Glomerular visceral epithelial cell (primary cell): ENCODE results near the gene CATSPER3.

ENCODE experiments used
- DNase-seq: peaks from one replicate; pipeline ENCODE4 v3.0.0-alpha.2; 2016; ENCODE audit errors: extremely low spot score

CATSPER3 gene

GRCh38 chr5:135041145-135041587 is 73.5 kb downstream of the CATSPER3 start:
- DNase-seq: no peak

GRCh38 chr5:135041726-135042125 is 74.0 kb downstream of the CATSPER3 start:
- DNase-seq: no peak

GRCh38 chr5:135042595-135042994 is 74.9 kb downstream of the CATSPER3 start:
- no peak for DNase-seq

GRCh38 chr5:135045488-135045887 is 77.8 kb downstream of the CATSPER3 start:
- DNase-seq: no peak

GRCh38 chr5:135046661-135047346 is 79.1 kb downstream of the CATSPER3 start:
- no peak for DNase-seq

- DNase-seq: no peak
These were observed 79.6 kb downstream of the CATSPER3 start for GRCh38 chr5:135047347-135047695.

GRCh38 chr5:135048286-135048685 is 80.6 kb downstream of the CATSPER3 start:
- DNase-seq: no peak

GRCh38 chr5:135048930-135049329 is 81.2 kb downstream of the CATSPER3 start:
- no peak for DNase-seq

GRCh38 chr5:135050244-135050767 is 82.6 kb downstream of the CATSPER3 start:
- DNase-seq: no peak

- DNase-seq: no peak
These were observed 83.7 kb downstream of the CATSPER3 start for GRCh38 chr5:135051399-135051798.

GRCh38 chr5:135051872-135052271 is 84.2 kb downstream of the CATSPER3 start:
- DNase-seq: no peak

- no peak for DNase-seq
These were observed 84.9 kb downstream of the CATSPER3 start for GRCh38 chr5:135052511-135053145.

- DNase-seq: no peak
These were observed 85.6 kb downstream of the CATSPER3 start for GRCh38 chr5:135053278-135053677.

GRCh38 chr5:135053989-135054388 is 86.3 kb downstream of the CATSPER3 start:
- DNase-seq: no peak

- DNase-seq: no peak
These were observed 86.8 kb downstream of the CATSPER3 start for GRCh38 chr5:135054546-135054945.

GRCh38 chr5:135055396-135055795 is 87.7 kb downstream of the CATSPER3 start:
- no peak for DNase-seq

- no peak for DNase-seq
These were observed 88.8 kb downstream of the CATSPER3 start for GRCh38 chr5:135056316-135057030.

GRCh38 chr5:135057233-135057632 is 89.5 kb downstream of the CATSPER3 start:
- no peak for DNase-seq

- no peak for DNase-seq
These were observed 90.6 kb downstream of the CATSPER3 start for GRCh38 chr5:135058331-135058732.

- DNase-seq: no peak
These were observed 91.6 kb downstream of the CATSPER3 start for GRCh38 chr5:135059000-135059923.

- DNase-seq: no peak
These were observed 92.3 kb downstream of the CATSPER3 start for GRCh38 chr5:135060021-135060420.

GRCh38 chr5:135061001-135061400 is 93.3 kb downstream of the CATSPER3 start:
- no peak for DNase-seq
